LNCAP (cell line): ENCODE results near the gene NPTX2.

Experiments
- CTCF ChIP-seq: fragments of 450-650 bp; IDR thresholded peaks from 2 replicates; pipeline ENCODE4 v1.5.1; 2017; ENCODE audit warnings: mild to moderate bottlenecking

NPTX2 gene

GRCh38 chr7:98621573-98622482 lies 4.7 kb downstream of the NPTX2 start:
- no peak for TF ChIP-seq CTCF

- TF ChIP-seq CTCF: no peak
Observed at GRCh38 chr7:98622926-98623325, 5.8 kb downstream of the NPTX2 start.

- no peak for TF ChIP-seq CTCF
Observed at GRCh38 chr7:98624846-98625420, 7.8 kb downstream of the NPTX2 start.

GRCh38 chr7:98626460-98627412 lies 9.7 kb downstream of the NPTX2 start:
- TF ChIP-seq CTCF: no peak

GRCh38 chr7:98627413-98627790 lies 10.3 kb downstream of the NPTX2 start:
- TF ChIP-seq CTCF: no peak

- no peak for TF ChIP-seq CTCF
Observed at GRCh38 chr7:98628418-98628817, 11.3 kb downstream of the NPTX2 start.

- no peak for TF ChIP-seq CTCF
Observed at GRCh38 chr7:98629001-98629431, 11.9 kb downstream of the NPTX2 start.
